HEK293 (cell line): ENCODE measurements around the gene PRPF18.

Experiments
- CTCF ChIP-seq: fragments of 450-650 bp; formaldehyde crosslinking; IDR thresholded peaks from 2 replicates; pipeline ENCODE4 v1.5.1; 2016; ENCODE audit warnings: missing biosample characterization, missing genetic modification characterization
- KLF10 ChIP-seq: fragments of 450-650 bp; IDR thresholded peaks from 2 replicates; pipeline ENCODE4 v1.5.1; 2018; ENCODE audit warnings: missing biosample characterization, mild to moderate bottlenecking, missing genetic modification characterization
- PRDM2 ChIP-seq: fragments of 450-650 bp; formaldehyde crosslinking; IDR thresholded peaks from 2 replicates; pipeline ENCODE4 v1.5.1; 2016; ENCODE audit warnings: missing biosample characterization, missing genetic modification characterization, borderline replicate concordance
- SP7 ChIP-seq: fragments of 450-650 bp; formaldehyde crosslinking; IDR thresholded peaks from 2 replicates; pipeline ENCODE4 v1.5.1; 2016; ENCODE audit warnings: missing biosample characterization, missing genetic modification characterization
- TCF7L2 ChIP-seq: IDR thresholded peaks from 2 replicates; pipeline ENCODE4 v1.6.1; 2011; ENCODE audit warnings: low read depth, mild to moderate bottlenecking, inconsistent platforms, low read length, moderate library complexity, borderline replicate concordance
- ZBTB26 ChIP-seq: fragments of 450-650 bp; formaldehyde crosslinking; optimal IDR thresholded peaks from 2 replicates; pipeline ENCODE3; 2016; ENCODE audit warnings: missing biosample characterization, mild to moderate bottlenecking, missing genetic modification characterization
- ZBTB7A ChIP-seq: fragments of 450-650 bp; formaldehyde crosslinking; IDR thresholded peaks from 2 replicates; pipeline ENCODE4 v1.5.1; 2016; ENCODE audit warnings: low read depth, missing biosample characterization, missing genetic modification characterization
- ZEB2 ChIP-seq: fragments of 450-650 bp; formaldehyde crosslinking; IDR thresholded peaks from 2 replicates; pipeline ENCODE4 v1.5.1; 2016; ENCODE audit warnings: missing biosample characterization, missing genetic modification characterization
- ZNF18 ChIP-seq: fragments of 450-650 bp; formaldehyde crosslinking; IDR thresholded peaks from 2 replicates; pipeline ENCODE4 v1.5.1; 2016; ENCODE audit warnings: missing biosample characterization, missing genetic modification characterization
- ZNF26 ChIP-seq: fragments of 450-650 bp; formaldehyde crosslinking; IDR thresholded peaks from 2 replicates; pipeline ENCODE4 v1.5.1; 2016; ENCODE audit warnings: missing biosample characterization, missing genetic modification characterization
- ZNF274 ChIP-seq, 2 experiments: fragments of 200-500 bp in 1 of 2; fragments of 450-650 bp in 1 of 2; sonication (Bioruptor generic) in 1 of 2; formaldehyde crosslinking in 1 of 2; IDR thresholded peaks; 2 replicates each; pipeline versions ENCODE4 v1.5.1 to v1.6.1; 2014 to 2016; ENCODE audit warnings: borderline replicate concordance in 1 of 2, inconsistent platforms in 1 of 2, low read length in 1 of 2, missing biosample characterization in 1 of 2, missing genetic modification characterization in 1 of 2

- TF ChIP-seq ZNF26 (tag by site-specific recombination) (no peak), ZBTB7A (tag by site-specific recombination) (no peak), ZNF274 (IDR thresholded peaks at IDR 0.05; ENCODE audit: low read length) (no peak), ZNF274 (tag by site-specific recombination; IDR thresholded peaks at IDR 0.05; ENCODE audit: borderline replicate concordance) (no peak), ZEB2 (tag by site-specific recombination) (no peak), SP7 (no peak), ZNF18 (tag by site-specific recombination) (no peak), CTCF (tag by site-specific recombination) (no peak), ZBTB26 (tag by site-specific recombination) (no peak), PRDM2 (no peak), KLF10 (tag by site-specific recombination) (no peak), TCF7L2 (no peak)
These were observed 30.4 kb downstream of the PRPF18 start for GRCh38 chr10:13617116-13617515.
